ENCODE results near the gene SAP30. TPM values are rescaled to one million over a fixed set of nuclear protein-coding genes. Genes with fewer than 3 reads are reported as not detected.

SAP30 gene
- polyA plus RNA-seq, 1 experiment: 22.7 TPM

- no peak overlapping the region for H3K4me3 ChIP-seq (ENCODE audit: low read depth, low read length)
- no peaks in the 10 kb centered on the region for H3K27me3 ChIP-seq (ENCODE audit: control insufficient read depth, insufficient read depth, low read length)
- no peak for DNase-seq (ENCODE audit: low read depth, low spot score)
- POLR2A ChIA-PET: no interaction called here
- no peaks in the 10 kb centered on the region for H3K9me3 ChIP-seq (ENCODE audit: control insufficient read depth, insufficient read depth, low read length)
- no peak overlapping the region for H3K27ac ChIP-seq (ENCODE audit: low read depth, low read length)
- CTCF ChIA-PET: interaction anchor here (0.7 to 0.9 kb wide), 2 partner anchors 12 to 393 kb away, joined by 3 read pairs; no protein-coding TSS in a partner anchor
- no peak for TF ChIP-seq CTCF (IDR thresholded peaks at IDR 0.05; ENCODE audit: low read depth, low read length)
Observed at GRCh38 chr4:173405840-173406606, 35.3 kb downstream of the SAP30 start.

- H3K4me3 ChIP-seq (ENCODE audit: low read depth, low read length): no peak overlapping the region
- POLR2A ChIA-PET: no interaction called here
- DNase-seq (ENCODE audit: low read depth, low spot score): no peak
Observed at GRCh38 chr4:173410079-173410478, 39.3 kb downstream of the SAP30 start.

GRCh38 chr4:173411106-173411693 is 40.4 kb downstream of the SAP30 start:
- no peaks in the 10 kb centered on the region for H3K27me3 ChIP-seq (ENCODE audit: control insufficient read depth, insufficient read depth, low read length)
- ChIA-PET POLR2A (no interaction called here), CTCF (interaction anchor here (1.7 to 15.3 kb wide), 3 partner anchors 10 to 91 kb away, joined by 4 to 248 read pairs (median 25); no protein-coding TSS in a partner anchor)
- H3K9me3 ChIP-seq (ENCODE audit: control insufficient read depth, insufficient read depth, low read length): no peaks in the 10 kb centered on the region
- no peak for DNase-seq (ENCODE audit: low read depth, low spot score)
- TF ChIP-seq CTCF (IDR thresholded peaks at IDR 0.05; ENCODE audit: low read depth, low read length): no peak
- H3K4me3 ChIP-seq (ENCODE audit: low read depth, low read length): no peak overlapping the region
- no peak overlapping the region for H3K27ac ChIP-seq (ENCODE audit: low read depth, low read length)

More at GRCh38 chr4:173410079-173410478, 39.3 kb downstream of the SAP30 start:
- H3K27ac ChIP-seq (ENCODE audit: low read depth, low read length): no peak overlapping the region
- CTCF ChIA-PET: interaction anchor here (1.4 to 15.3 kb wide), 3 partner anchors 9 to 89 kb away, joined by 7 to 248 read pairs (median 25); no protein-coding TSS in a partner anchor
- H3K27me3 ChIP-seq (ENCODE audit: control insufficient read depth, insufficient read depth, low read length): no peaks in the 10 kb centered on the region
- no peaks in the 10 kb centered on the region for H3K9me3 ChIP-seq (ENCODE audit: control insufficient read depth, insufficient read depth, low read length)
- no peak for TF ChIP-seq CTCF (IDR thresholded peaks at IDR 0.05; ENCODE audit: low read depth, low read length)

- ChIA-PET CTCF (interaction anchor here (0.9 to 15.3 kb wide), 8 partner anchors 8 to 399 kb away, joined by 3 to 248 read pairs (median 5); no protein-coding TSS in a partner anchor), POLR2A (interaction anchor here (0.6 to 0.9 kb wide), 2 partner anchors 43 to 79 kb away, joined by 3 read pairs; partner anchors contain the start of gene HMGB2)
- H3K9me3 ChIP-seq (ENCODE audit: control insufficient read depth, insufficient read depth, low read length): no peaks in the 10 kb centered on the region
- DNase-seq (ENCODE audit: low read depth, low spot score): no peak
- TF ChIP-seq CTCF (IDR thresholded peaks at IDR 0.05; ENCODE audit: low read depth, low read length): no peak
- peak overlapping the region; percentile 11 for H3K27ac ChIP-seq (ENCODE audit: low read depth, low read length)
- H3K4me3 ChIP-seq (ENCODE audit: low read depth, low read length): no peak overlapping the region
- no peaks in the 10 kb centered on the region for H3K27me3 ChIP-seq (ENCODE audit: control insufficient read depth, insufficient read depth, low read length)
Observed at GRCh38 chr4:173413036-173413435, 42.3 kb downstream of the SAP30 start.

- Histone ChIP-seq H3K27me3 (ENCODE audit: control insufficient read depth, insufficient read depth, low read length) (no peaks in the 10 kb centered on the region), H3K9me3 (ENCODE audit: control insufficient read depth, insufficient read depth, low read length) (no peaks in the 10 kb centered on the region), H3K4me3 (ENCODE audit: low read depth, low read length) (no peak overlapping the region), H3K27ac (ENCODE audit: low read depth, low read length) (no peak overlapping the region)
- ChIA-PET CTCF (interaction anchor here (1.2 to 15.3 kb wide), 4 partner anchors 80 to 401 kb away, joined by 3 to 248 read pairs (median 4); no protein-coding TSS in a partner anchor), POLR2A (no interaction called here)
- TF ChIP-seq CTCF (IDR thresholded peaks at IDR 0.05; ENCODE audit: low read depth, low read length): no peak
- DNase-seq (ENCODE audit: low read depth, low spot score): no peak
Observed at GRCh38 chr4:173414456-173414855, 43.7 kb downstream of the SAP30 start.
